Activated T-cell treated with anti-CD3 and anti-CD28 coated beads for 24 hours (primary cell): ENCODE results near the gene STX2.
"Not testable (repeated sequence)": the region's sequence is repeated elsewhere in the genome, so short reads cannot be mapped to it uniquely, and the experiment has no call there.

Experiments
- DNase-seq: peaks from one replicate; pipeline ENCODE4 v3.0.0-alpha.2; 2020; ENCODE audit warnings: low read depth

The STX2 gene

GRCh38 chr12:130764475-130765185, 74.4 kb downstream of the STX2 start:
- DNase-seq = no peak

DNA sequence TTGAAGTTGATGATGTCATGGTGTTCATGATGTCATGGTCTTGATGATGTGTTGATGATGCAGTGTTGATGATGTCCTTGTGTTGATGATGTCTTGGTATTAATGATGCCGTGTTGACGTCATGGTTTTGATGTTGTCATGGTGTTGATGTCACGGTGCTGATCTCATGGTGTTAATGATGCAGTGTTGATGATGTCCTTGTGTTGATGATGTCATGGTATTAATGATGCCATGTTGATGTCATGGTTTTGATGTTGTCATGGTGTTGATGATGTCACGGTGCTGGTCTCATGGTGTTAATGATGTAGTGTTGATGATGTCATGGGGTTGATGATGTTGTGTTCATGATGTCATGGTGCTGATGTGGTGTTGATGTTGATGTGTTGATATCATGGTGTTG, 75.0 kb downstream of the STX2 start:
- no peak for DNase-seq

- DNase-seq = no peak
These were observed 76.8 kb downstream of the STX2 start for GRCh38 chr12:130762319-130762675.

GRCh38 chr12:130761537-130762318, 77.3 kb downstream of the STX2 start:
- DNase-seq = peak; percentile 57

DNA sequence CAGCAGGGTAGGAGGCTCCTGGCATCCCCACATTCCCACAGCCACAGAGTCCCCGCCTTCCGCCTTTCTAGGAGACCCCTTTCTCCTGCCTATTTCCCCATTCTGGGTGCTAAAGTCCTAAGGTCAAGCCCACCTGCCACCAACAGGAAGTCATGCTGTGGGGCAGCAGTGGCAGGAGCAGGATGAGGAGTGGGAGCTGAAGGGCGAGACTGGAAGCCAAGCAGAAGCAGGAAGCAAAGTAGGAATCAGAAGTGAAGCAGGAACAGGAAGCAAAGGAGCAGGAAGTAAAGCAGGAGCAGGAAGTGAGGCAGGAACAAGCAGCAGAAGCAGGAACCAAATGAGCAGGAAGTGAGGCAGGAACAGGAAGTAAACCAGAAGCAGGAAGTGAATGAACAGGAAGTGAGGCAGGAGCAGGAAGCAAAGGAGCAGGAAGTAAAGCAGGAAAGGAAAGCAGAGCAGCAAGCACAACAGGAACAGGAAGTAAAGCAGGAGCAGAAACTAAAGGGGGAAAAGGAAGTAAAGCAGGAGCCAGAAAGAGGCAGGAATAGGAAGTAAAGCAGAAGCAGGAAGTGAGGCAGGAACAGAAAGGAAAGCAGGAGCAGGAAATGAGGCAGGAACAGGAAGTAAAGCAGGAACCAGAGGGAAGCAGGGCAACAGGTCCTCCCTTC, 84.7 kb downstream of the STX2 start:
- no peak for DNase-seq

DNA sequence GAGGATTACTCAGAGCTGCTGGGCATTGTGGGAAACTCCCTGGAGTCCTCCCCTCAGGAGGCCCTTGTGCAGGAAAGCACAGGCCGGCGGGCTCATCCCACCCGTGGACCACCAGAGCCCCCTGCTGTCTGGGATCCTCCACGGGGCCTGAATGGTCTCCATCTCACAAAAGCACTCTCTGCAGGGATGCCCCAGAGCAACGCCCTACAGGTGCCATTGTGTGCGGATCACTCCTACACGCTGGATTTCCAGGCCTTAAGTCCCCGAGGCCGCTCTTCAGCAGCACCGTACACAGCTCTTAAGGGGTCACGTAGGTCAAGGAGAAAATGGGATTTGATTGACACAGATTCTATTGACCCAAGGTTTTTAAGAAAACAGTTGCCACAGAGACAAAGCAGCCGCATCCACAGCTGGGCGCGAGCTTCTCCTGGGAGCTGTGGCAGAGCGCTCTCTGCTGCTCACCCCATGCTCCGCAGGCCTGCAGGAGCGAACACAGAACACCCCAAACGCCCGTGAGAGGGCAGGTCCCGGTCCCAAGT, 86.3 kb downstream of the STX2 start:
- DNase-seq = no peak

- DNase-seq = not testable (repeated sequence)
These were observed 87.0 kb downstream of the STX2 start for GRCh38 chr12:130752037-130752436.

GRCh38 chr12:130748786-130749185, 90.3 kb downstream of the STX2 start:
- no peak for DNase-seq

GRCh38 chr12:130747867-130748740, 90.9 kb downstream of the STX2 start:
- DNase-seq = peak; percentile 72

- DNase-seq = no peak
These were observed 92.5 kb downstream of the STX2 start for GRCh38 chr12:130746546-130746945.

DNA sequence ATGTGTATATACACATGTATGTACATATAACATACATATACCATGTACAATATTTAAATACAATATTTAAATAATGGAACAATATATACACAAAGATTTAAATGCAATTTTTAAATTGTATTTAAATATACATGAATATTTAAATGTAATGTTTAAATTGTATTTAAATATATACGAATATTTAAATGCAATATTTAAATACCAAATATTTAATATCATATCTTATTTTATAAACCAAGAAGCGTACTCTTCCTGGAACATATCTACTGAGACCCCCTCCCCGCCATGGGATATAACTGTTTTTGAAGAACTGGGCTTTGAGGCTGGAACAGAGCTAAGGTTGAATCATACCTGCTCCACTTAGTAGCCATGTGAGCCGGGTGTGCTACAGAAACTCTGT, 93.1 kb downstream of the STX2 start:
- DNase-seq = no peak

GRCh38 chr12:130744274-130744673, 94.8 kb downstream of the STX2 start:
- no peak for DNase-seq

- no peak for DNase-seq
These were observed 95.4 kb downstream of the STX2 start for GRCh38 chr12:130743606-130744005.

GRCh38 chr12:130743176-130743575, 95.9 kb downstream of the STX2 start:
- no peak for DNase-seq

GRCh38 chr12:130742716-130743115, 96.3 kb downstream of the STX2 start:
- no peak for DNase-seq

DNA sequence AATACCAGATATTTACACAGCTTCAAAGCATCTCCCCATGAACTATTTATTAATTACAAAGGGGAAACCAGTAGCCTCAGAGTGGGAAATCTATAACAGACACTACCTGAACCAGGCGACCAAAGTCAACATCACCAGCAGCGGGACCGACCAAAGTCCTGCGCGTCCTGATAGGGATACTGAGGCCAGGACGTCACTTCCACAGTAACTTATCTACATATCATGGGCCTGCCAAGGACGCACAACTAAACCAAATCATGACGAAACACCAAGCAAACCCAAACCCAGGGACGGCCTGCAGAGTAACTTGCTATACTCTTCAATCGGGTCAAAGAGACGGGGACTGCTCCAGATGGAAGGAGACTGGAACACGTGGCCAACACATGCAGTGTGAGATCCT, 96.9 kb downstream of the STX2 start:
- DNase-seq = no peak
